ENCODE results near the gene SPAG16.
"Not testable (repeated sequence)": the region's sequence is repeated elsewhere in the genome, so short reads cannot be mapped to it uniquely, and the experiment has no call there.

The SPAG16 gene

DNA sequence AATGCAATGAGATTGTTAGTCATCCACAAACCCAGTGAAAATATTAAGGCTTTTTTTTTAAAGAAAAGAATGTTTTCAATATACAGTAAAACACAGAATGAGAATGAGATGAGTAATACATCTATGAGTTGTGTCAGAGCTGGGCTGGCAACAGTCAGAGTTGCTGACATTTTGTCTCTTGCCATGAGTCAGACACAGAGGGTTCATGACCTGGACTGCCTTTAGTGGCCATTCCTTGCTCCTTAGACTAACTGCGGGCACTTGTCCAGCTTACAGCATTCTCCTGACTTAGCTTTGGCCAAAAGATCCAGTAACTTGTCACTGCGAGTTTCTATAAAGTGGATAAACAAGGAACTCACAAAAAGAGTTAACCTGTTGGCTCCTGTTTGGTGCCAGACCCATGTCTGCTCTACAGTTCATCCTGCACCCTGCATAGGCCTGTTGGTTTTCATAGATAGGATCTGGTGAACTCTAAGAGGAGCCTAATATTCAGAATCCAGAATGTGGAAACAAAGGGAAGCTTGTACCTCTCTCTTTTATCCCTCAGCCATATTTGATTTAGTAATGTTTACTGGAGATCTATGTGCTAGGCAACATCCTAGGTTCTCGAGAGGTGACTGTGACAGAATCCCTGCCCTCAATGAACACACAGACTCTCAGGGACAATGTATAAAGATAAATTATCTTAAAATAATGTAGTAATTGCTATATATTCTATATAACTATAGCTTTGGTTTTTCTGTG, 735.1 kb downstream of the SPAG16 start:
- no peak for DNase-seq

DNA sequence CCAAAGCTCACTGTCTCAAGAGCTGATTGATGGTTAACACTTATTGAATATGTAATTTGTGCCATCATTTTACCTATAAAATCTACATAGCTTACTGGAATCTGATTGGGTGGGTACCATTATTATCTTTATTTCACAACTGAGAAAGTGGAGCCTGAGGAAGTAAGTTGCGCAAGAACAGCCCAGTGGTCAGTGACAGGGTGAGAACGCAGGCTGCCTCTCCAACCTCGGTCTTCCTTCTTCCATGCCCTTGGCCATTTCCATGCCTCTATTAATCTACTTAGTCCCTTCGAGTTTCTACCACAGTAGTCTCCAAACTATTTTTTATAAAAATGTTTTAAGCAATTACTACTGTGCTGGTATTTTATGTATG, 735.7 kb downstream of the SPAG16 start:
- no peak for DNase-seq

DNA sequence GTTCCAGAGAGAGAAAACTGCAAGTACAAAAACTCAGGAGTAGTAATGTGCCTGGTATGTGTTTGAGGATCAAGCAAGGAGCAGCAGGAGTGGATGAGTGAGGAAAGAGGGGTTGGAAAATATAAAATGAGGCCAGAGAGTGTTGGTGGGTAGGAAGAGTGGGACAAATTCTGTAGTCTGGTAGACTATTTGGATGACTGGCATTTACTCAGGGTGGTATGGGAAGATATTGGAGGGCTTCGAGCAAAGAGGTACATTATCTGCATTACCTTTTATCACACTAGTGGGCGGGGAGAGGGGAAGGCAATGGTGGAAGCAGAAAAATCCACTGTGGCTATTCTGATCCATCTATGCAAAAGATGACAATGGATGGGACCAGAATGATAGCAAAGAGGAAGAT, 744.9 kb downstream of the SPAG16 start:
- no peak for DNase-seq

GRCh38 chr2:214031566-214031965, 747.3 kb downstream of the SPAG16 start:
- DNase-seq, result no peak

DNA sequence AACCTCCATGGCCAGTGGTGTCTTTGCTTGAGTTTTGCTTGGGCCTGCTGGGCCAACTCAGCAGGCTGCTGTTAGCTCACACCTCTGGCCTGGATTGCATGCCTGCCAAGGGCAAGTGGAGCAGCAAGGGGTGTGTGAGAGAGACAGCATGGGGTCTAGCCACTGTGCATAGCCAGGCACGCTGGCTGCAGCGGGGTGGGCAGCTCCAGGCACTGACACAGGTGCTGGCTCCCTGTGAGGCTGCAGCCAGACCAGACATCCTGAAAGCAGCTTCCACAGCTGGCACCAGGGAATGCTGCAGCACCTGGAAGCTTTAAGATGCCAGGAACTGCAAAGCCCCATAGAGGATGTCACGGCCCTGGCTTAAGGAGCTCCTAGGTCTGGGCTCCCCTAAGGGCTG, 750.2 kb downstream of the SPAG16 start:
- no peak for DNase-seq

DNA sequence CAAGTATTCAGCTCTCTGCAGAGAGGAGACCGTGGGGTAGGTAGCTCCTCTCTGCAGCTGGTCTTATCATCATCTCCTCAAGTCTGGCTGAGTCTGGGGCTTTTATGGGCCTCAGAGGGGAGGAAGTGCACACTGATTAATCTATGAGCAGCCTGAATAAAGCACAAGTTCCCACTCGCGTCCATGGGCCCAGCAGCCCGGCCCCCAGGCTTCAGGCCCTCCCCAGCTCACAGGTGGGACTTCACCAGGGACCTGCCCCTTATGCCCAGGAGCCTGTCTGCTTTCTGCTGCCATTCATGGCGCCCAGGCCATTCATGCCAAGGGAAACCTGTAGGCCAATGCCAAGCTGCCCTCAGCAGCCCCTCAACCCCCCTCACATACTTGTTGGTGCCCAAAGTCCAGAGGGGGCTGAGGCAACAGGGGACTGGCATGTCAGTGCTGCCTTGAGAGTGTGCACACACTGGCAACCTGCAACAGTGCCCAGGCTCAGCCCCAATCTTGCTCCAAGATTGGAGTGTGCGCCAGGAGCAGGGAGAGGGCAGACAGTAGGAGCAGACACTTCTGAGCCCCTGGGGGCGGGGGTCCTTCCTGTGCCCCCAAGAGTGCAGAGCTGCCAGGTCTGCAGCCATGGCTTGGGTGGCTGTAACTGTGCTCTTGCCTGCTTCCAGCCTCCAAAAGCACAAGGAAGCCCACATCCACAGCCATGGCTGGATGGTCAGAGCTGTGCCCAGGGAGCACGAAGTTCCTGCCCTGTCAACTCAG, 751.0 kb downstream of the SPAG16 start:
- DNase-seq, result no peak

- no peak for DNase-seq
These were observed 751.7 kb downstream of the SPAG16 start for GRCh38 chr2:214035921-214036320.

GRCh38 chr2:214038186-214038585, 753.9 kb downstream of the SPAG16 start:
- DNase-seq, result no peak

DNA sequence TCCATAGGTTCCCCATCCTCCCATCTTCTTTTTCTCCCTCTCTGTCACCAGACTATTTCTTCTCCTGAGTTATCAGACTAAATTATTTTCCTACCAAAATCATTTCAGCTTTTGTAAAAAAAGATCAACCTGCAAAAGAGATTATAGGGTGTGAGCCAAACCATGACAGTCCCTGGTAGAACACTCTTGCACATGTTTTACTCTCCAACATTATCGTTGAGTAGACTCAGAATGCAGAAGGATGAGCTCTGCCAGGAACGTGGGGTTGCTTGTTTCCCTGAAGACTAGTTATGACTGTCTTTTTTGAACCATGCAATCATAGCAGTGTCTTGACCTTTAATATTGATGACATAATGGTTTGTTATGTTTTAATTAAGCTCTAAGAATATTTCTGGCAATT, 766.5 kb downstream of the SPAG16 start:
- DNase-seq, result no peak

DNA sequence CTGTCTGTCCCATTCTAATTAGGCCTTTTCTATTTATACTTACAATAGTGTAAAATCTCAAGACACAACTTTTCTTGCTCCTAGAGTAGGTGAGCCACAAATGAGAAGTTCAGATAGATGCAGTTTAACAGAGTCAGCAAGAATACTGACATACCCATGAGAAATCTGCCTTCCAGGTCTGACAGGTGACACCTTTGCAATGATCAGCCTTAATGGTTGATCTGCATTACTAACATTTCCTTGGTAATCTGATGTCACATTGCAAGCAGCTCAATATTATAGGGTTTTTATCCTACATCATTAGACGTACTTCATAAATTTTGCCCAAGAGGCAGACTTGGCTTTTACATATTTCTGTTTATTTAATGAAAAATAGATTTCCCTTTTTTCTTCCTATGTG, 767.3 kb downstream of the SPAG16 start:
- no peak for DNase-seq

GRCh38 chr2:214052235-214052634, 768.0 kb downstream of the SPAG16 start:
- no peak for DNase-seq

GRCh38 chr2:214057986-214058385, 773.7 kb downstream of the SPAG16 start:
- DNase-seq, result no peak

GRCh38 chr2:214062279-214062678, 778.0 kb downstream of the SPAG16 start:
- not testable (repeated sequence) for DNase-seq

- no peak for DNase-seq
These were observed 780.2 kb downstream of the SPAG16 start for GRCh38 chr2:214064471-214064870.

GRCh38 chr2:214066862-214067261, 782.6 kb downstream of the SPAG16 start:
- DNase-seq, result no peak

- DNase-seq, result no peak
These were observed 785.0 kb downstream of the SPAG16 start for GRCh38 chr2:214069254-214069653.

DNA sequence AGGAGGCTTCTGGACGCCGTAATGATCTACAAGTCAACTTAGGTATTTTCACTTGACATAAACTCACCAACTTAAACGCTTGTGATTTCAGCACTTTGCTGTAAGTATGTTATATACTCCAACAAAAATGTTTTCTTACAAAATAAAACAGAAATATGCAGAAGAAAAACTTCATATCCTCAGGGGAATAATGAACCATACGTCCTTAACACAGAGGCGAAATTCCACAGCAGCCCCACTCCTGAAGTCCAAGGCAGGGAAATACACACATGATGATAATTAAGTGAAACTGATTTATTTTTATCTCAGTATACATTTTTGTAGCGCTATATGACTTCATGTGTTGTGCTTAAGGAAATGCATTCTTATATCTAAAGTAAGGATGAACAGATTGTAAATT, 791.2 kb downstream of the SPAG16 start:
- DNase-seq, result no peak

GRCh38 chr2:214076527-214076926, 792.3 kb downstream of the SPAG16 start:
- DNase-seq, result no peak

- no peak for DNase-seq
These were observed 793.5 kb downstream of the SPAG16 start for GRCh38 chr2:214077727-214078126.

DNA sequence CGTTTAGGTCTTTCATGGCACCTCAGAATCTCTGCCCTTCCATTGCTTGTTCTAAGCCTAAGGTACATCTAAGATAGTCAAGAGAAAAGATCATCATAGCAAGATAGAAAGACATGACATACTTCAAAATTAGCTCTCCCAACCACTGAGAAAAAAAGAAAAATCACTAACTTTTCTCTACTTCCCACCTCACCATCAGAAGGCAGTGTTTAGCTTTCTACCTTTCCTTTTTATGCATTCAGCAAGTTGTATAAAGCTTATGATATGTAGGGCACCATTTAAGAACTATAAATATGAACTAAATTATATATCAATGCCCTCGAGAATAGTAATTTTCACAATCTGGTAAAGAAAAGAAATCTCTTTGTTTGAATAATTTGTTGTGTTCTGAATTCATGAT, 794.8 kb downstream of the SPAG16 start:
- no peak for DNase-seq

DNA sequence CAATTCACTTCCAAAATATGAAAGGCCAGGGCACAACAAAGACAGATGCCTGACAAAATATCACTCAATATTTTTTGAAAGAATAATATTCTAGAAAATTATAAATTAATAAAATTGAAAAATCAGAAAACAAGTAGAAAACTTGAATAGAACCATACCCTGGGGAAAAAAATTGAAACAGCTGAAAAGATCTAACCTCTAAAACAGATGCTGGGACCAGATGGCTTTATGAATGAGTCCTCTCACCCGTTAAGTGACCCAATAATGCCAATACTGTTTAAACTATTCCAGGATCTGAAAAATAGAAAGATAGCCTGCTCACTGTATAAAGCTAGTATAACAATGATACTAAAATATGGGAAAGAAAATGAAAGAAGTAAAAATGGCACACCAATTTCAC, 804.3 kb downstream of the SPAG16 start:
- no peak for DNase-seq

- DNase-seq, result no peak
These were observed 812.0 kb downstream of the SPAG16 start for GRCh38 chr2:214096208-214096715.

- DNase-seq, result no peak
These were observed 814.5 kb downstream of the SPAG16 start for GRCh38 chr2:214098811-214099210.

DNA sequence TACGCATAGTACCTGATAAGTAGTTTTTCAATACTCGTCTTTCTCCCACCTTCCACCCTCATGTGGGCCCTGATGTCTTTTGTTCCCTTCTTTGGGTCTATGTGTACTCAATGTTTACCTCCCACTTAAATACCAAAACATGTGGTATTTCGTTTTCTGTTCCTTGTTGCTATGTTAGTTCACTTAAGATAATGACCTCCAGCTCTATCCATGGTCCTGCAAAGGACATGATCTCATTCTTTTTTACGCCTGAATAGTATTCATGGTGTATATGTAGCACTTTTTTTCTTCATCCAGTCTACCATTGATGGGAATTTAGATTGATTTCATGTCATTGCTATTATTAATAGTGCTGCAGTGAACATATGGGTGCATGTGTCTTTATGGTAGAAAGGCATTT, 816.2 kb downstream of the SPAG16 start:
- no peak for DNase-seq

All from activated CD4-positive, CD25-positive, alpha-beta regulatory T cell (primary cell).